ENCODE measurements around the gene NOPCHAP1.

GRCh38 chr12:104985206-104985605, 910 bp upstream of the NOPCHAP1 start:
- TF ChIP-seq PATZ1 (CRISPR knock-in tag; IDR thresholded peaks at IDR 0.05; ENCODE audit: borderline replicate concordance) (no peak), ESRRG (CRISPR knock-in tag; IDR thresholded peaks at IDR 0.05) (no peak), PPARA (CRISPR knock-in tag; IDR thresholded peaks at IDR 0.05; ENCODE audit: borderline replicate concordance) (no peak)
